ENCODE results near the gene MORN1. TPM values are rescaled to one million over a fixed set of nuclear protein-coding genes. Genes with fewer than 3 reads are reported as not detected.

MORN1 gene
- total and polyA plus RNA-seq, 9 of the 15 experiments (the other 6 are each of a cell fraction or from before 2014, with no cell fraction given): 0.24 to 9.3 (median 4.2) TPM

DNA sequence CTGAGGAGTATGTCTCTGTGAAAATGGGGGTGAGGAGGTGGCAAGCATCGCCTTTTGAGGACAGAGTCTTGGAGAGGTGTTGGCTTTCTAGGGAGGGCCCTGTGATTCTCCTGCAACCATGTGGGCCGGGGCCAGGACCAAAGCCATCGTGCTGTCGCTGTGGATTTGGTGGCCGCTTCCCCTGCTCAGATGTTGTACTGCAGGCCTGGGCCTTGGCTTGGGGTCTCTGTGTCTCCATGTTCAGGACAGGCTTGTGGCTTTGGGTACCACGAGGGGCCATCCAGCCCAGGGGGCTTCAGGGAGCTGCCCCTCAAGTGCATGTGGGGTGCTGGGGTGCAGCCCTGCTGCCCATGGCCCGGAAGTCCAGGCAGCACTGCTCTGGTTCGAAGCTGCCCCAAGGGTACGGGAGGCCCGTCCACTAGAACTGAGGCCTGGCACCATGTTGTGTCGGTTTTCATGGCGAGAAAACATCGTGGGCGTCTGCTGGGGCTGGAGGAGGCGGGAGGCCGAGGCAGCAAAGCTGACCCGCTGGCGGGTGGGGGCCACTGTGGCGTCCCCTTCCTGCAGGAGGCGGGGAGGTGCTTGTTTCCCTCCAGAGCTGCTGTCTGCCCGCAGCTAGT, 107.9 kb downstream of the MORN1 start:
- FAIRE-seq (no peak), DNase-seq (ENCODE audit: extremely low read depth in 1 of 4, low spot score in 3 of 4) (no peak), ATAC-seq (no peak)
- POLR2A ChIA-PET: interaction anchor here (0.7 to 0.9 kb wide), 3 partner anchors 13 to 107 kb away, joined by 3 to 5 read pairs (median 3); no protein-coding TSS in a partner anchor
- H3K4me3 ChIP-seq: no peak overlapping the region
- BruUV-seq (replicated peaks): no TSS peak
- CTCF ChIA-PET (ENCODE audit: low intra/inter-chr PET ratio): no interaction called here
- H3K4me2 ChIP-seq (ENCODE audit: insufficient read depth, low read length): no peak overlapping the region
- H2AFZ ChIP-seq (ENCODE audit: low read depth, low read length): no peak overlapping the region
- in situ Hi-C loops (cut with MboI) (no loop called here), intact Hi-C loops (cut with micrococcal nuclease) (no loop called here)
- H3K27ac ChIP-seq (ENCODE audit: extremely low read depth, low read depth, low read length): no peak overlapping the region
- no peaks in the 10 kb centered on the region for H3K27me3 ChIP-seq (ENCODE audit: control insufficient read depth in 2 of 2, insufficient read depth in 2 of 2, low read length in 2 of 2)
- H3K9me1 ChIP-seq (ENCODE audit: control insufficient read depth, insufficient read depth, low read length): peaks cover 9% of the 10 kb centered on the region
- H3K36me3 ChIP-seq (ENCODE audit: control insufficient read depth, insufficient read depth, low read length): peaks cover 4% of the 10 kb centered on the region; the same call in 1 of the 3 replicates
- H3K4me1 ChIP-seq (replicated peaks in 1 of 2; ENCODE audit: control insufficient read depth in 2 of 2, insufficient read depth in 2 of 2, low read length in 2 of 2): peaks cover 6 to 49% of the 10 kb centered on the region in 2 experiments; a peak in 4 of 5 replicates
- peaks cover 2% of the 10 kb centered on the region for H3K9me3 ChIP-seq (replicated peaks; ENCODE audit: control insufficient read depth, insufficient read depth, low read depth, low read length)
- peaks cover 19% of the 10 kb centered on the region; the same call in 1 of the 2 replicates for H4K20me1 ChIP-seq (replicated peaks; ENCODE audit: control insufficient read depth, insufficient read depth, low read length)
- H3K9ac ChIP-seq (ENCODE audit: insufficient read depth in 1 of 2, low read depth in 2 of 2, low read length in 2 of 2): peak overlapping the region in 1 of 2 experiments; percentile 81; a peak in 2 of 4 replicates
- H3K79me2 ChIP-seq (ENCODE audit: control insufficient read depth, insufficient read depth, low read length): peaks cover 57% of the 10 kb centered on the region
- WGBS (ENCODE audit: insufficient coverage, low coverage, missing lambda C conversion rate): 93% methylated on average over 20 of the region's 21 CpGs
- TF ChIP-seq FOXK2 (conservative IDR thresholded peaks at IDR 0.05 in 1 of 2, IDR thresholded peaks at IDR 0.05 in 1 of 2; ENCODE audit: low read depth in 2 of 2) (no peak), ZNF318 (IDR thresholded peaks at IDR 0.05; ENCODE audit: borderline replicate concordance in 1 of 2, low read depth in 1 of 2) (no peak), SIRT6 (IDR thresholded peaks at IDR 0.05; ENCODE audit: low read depth, low read length) (no peak), ZNF764 (CRISPR knock-in tag; IDR thresholded peaks at IDR 0.05; ENCODE audit: low read depth) (no peak), HDAC3 (IDR thresholded peaks at IDR 0.05; ENCODE audit: borderline replicate concordance, partially characterized antibody) (no peak), CBFA2T3 (IDR thresholded peaks at IDR 0.05) (no peak), PML (IDR thresholded peaks at IDR 0.05; ENCODE audit: low read length) (no peak), NR2C2 (CRISPR knock-in tag; IDR thresholded peaks at IDR 0.05) (no peak), NR2C2 (tag; IDR thresholded peaks at IDR 0.05) (no peak), JUND (IDR thresholded peaks at IDR 0.05; ENCODE audit: borderline replicate concordance, low read depth, low read length) (no peak), JUND (tag; IDR thresholded peaks at IDR 0.05; ENCODE audit: borderline replicate concordance, low read depth, low read length) (no peak)
- TF ChIP-seq, protein P1, sequence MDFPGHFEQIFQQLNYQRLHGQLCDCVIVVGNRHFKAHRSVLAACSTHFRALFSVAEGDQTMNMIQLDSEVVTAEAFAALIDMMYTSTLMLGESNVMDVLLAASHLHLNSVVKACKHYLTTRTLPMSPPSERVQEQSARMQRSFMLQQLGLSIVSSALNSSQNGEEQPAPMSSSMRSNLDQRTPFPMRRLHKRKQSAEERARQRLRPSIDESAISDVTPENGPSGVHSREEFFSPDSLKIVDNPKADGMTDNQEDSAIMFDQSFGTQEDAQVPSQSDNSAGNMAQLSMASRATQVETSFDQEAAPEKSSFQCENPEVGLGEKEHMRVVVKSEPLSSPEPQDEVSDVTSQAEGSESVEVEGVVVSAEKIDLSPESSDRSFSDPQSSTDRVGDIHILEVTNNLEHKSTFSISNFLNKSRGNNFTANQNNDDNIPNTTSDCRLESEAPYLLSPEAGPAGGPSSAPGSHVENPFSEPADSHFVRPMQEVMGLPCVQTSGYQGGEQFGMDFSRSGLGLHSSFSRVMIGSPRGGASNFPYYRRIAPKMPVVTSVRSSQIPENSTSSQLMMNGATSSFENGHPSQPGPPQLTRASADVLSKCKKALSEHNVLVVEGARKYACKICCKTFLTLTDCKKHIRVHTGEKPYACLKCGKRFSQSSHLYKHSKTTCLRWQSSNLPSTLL (IDR thresholded peaks at IDR 0.05): no peak

Measured in K562 (cell line).